GM21737 (cell line): ENCODE data around the gene SLC17A9.

Source experiments
- ATAC-seq: cut with Tn5 transposase; IDR thresholded peaks from one replicate; pipeline ENCODE4 v1.9.1; 2021; ENCODE audit warnings: mild to moderate bottlenecking, moderate library complexity; ENCODE audit not compliant: unreplicated experiment

SLC17A9 gene, protein sequence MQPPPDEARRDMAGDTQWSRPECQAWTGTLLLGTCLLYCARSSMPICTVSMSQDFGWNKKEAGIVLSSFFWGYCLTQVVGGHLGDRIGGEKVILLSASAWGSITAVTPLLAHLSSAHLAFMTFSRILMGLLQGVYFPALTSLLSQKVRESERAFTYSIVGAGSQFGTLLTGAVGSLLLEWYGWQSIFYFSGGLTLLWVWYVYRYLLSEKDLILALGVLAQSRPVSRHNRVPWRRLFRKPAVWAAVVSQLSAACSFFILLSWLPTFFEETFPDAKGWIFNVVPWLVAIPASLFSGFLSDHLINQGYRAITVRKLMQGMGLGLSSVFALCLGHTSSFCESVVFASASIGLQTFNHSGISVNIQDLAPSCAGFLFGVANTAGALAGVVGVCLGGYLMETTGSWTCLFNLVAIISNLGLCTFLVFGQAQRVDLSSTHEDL

DNA sequence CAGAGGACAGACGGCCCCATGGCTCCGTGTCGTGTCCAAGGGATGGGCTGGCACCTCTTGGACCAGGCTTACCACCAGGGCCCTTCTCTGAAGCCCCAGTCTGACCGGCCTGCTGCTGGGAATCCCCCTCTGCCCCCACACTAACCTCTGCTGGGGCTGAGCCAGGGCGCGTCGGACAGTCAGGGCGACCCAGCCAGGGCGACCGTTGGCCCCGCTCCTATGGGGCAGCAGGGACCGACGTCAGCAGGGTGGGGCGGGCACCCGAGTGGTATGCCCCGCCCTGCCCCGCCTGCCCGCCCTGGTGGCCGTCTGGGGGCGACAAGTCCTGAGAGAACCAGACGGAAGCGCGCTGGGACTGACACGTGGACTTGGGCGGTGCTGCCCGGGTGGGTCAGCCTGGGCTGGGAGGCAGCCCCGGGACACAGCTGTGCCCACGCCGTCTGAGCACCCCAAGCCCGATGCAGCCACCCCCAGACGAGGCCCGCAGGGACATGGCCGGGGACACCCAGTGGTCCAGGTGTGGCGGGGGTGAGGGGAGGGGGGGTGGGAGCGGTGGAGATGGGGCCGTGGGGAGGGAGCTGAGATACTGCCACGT is at the start of gene SLC17A9:
Gene SLC17A9 (plus strand): TSS at position 337 of the 595 bp plus-strand sequence. CDS start 122 bp downstream, at position 459.
- peak; percentile 41 for ATAC-seq

DNA sequence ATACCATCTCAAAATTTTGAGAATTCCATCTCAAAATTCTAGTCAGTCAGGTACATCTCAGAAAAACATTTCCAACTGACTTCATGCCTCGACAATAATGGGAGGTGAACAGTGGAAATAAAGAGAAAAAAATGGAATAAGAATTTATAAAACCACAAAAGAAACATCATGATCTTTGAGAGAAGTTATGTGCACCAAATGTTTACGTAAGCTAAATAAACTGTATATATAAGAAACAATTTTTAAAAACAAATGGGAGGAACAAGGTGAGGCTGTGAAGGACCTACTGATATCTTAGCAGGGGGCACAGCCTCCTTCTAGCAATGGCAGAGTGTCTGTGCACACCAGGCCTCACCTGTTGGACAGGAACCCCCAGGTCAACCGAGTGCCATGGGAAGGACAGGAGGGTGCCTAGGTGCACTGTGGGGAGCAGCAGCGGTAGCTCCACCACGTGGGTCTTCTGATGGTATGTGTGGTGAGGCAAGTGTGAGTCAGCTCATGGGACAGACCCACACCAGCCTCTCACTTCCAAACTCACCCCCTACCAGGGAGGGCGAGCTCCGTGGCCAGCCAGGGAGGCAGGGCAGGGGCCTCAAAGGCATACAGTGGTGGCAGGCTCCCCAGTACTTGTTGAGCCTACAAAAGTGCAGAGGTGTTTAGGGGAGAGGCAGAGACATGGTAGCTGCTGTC is 49.4 kb upstream of the SLC17A9 start:
- ATAC-seq = no peak

DNA sequence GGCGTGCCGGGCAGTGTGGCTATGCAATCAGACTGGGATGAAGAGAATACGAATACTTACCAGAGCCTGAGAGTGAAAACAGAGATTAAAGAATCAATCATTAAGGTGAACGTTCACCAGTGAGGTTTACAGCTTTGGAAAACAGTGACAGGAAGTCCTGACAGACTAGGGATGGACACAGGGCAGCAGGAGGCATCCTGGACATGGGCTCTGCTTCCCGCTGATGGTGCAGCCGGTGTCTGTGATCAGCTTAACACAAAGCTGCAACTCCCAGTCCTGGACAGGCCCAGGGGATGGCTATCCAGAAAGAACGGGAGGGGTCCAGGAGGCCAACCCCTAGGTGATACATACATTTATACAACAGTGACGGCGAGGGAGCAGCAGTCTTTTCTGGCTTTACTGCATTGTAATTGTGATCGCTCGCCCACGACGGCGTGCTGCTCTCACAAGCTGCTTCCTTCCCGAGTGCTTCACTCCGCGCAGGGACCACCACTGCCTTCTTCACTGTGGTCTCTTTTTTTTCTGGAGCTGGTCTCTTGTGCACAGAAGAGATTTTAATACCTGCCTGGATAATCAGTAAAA is 46.9 kb upstream of the SLC17A9 start:
- no peak for ATAC-seq

DNA sequence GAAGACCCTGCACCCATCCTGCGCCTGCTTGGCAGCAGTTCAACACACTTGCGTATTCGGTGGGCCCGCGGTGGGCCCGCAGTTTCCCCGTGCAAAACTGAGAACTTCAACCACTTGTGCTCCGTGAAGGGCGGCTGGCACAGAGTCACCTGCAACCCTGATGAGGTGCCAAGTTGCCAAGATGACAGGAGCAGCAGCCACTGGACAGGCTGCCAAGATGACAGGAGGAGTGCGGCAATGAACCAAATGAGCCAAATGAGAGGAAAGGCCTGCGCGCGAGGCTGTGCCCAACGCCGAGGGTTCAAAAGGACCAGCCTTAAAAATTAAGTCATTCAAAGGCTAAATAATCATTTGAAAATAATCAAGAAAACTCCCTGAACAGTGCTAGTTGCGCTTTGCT is 46.3 kb upstream of the SLC17A9 start:
- ATAC-seq = no peak

DNA sequence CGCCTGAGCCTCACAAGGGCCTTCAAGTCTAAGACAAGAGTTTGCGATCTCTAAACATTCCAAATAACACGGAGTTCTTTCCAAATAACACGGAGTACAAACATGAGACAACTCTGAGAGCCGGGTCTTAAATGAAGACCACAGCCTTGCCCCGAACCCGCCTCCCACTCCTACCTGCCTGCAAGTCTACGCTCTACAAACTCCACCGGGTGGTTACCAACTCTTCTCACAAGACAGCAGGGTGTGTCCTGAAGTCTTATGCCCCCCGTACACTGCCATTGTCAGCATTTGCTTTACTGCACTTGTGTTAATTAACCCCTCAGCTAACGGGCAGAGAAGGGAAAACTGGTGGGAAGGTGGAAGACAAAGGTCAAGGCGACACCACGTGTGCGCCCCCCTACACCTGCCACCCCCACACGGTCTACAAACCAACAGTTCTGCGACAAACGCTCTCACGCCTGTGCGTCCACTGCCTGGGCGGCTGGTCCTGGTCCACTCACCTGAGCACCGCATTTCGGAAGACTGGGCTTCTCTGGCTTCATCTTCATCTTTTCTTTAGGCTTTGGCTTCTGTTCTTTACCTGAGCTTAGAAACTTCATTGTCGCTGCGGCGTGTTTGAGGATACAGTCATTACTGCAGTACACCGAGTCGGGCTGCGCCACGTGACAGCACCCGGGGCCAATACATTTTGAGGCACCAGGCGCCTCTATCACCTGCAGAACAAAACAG is 45.7 kb upstream of the SLC17A9 start:
- ATAC-seq = no peak

DNA sequence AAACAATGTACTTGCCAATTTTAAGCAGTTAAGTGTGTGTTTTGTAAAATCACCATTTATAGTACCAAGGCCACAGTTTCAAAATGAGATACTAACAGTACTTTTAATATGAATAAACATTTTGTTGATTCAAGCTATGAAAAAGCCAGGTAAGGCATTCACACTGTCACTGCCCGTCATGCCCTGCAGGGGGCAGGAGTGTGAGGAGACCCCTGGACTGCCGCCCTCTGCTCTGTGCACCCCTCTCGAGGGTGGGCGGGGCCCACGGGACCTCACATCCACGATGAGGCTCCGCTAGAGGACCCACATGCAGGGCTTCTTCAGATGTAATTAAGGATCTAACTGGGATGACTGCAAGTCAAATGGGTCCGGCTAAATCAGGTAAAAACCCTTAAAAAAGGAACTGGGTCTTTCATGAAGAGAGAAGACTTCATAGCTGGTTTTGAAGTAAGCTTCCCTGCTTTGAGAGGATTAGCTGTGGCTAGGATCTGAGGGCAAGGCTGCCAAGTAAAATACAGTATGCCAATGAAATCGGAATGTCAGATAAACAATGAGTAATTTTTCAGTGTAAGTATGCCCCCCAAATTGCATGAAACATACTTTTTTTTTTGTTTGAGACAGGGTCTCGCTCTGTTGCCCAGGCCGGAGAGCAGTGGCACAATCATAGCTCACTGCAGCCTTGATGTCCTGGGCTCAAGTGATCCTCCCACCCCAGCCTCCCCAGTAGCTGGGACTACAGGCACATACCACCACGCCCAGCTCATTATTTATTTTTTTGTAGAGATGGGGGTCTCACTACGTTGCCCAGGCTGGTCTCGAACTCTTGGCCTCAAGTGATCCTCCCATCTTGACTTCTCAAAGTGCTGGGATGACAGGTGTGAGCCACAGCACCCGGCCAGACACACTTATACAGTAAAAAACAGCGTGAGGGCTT is 44.9 kb upstream of the SLC17A9 start:
- ATAC-seq = no peak

DNA sequence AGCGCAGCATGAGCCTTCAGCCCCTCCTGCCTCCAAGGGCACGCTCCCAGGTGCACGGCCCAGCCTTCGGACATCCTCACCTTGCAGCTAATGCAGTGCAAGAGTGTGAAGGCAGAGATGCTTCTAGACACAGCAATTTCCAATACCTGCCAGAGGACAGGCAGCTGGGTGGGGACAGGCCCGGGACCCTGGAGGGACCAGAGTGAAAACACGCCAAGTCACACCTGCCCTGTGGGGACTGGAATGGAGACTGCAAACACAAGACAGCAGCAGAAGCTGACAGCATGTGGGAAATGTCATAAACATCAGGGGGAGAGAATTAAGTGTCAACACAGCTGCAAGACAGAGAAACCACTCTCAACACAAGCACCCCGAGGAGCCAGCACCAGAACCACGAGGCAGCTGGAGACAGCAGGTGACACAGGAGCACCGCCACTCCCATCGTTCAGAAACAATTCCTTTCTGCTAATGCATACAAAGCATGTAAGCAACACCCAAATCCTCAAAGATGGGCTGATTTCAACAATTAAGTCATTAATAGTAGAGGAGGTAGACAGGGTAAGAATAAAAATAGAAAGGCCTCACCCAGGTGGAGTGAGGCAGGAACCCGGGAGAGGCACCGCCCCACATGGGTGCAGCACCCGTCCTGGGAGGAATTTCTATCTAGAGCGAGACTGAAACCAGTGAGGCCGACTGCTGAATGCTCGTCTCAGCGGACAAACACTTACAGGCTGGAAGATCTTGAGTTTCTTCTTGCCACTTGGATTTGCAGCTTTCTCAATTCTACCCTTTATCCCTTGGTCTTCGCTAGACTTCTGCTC is 43.3 kb upstream of the SLC17A9 start:
- ATAC-seq = no peak

DNA sequence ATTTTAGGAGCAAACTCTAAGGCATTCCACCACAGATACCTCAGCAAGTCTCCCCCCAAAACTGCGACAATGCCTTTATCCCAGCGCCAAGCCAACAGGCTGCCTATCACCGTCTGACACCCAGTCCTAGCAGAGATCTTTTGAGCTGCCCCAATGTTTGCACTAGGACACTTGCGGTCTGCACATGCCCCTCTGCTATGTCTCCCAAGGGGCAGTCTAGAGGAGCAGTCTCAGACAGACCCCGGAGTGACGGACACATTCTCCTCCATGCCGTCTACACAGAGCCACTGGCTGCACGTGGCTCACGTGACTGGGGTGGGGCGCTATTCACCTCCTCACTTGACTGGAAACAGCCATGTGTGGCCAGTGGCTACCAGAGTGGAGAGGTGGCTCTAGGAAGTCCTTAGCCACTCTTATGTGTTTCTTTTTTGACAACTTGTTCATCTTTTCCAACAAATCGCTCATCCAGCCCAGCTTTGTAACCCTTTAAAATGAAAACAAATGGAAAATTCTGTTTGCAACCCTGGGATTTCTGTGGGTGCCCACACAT is 42.2 kb upstream of the SLC17A9 start:
- no peak for ATAC-seq

DNA sequence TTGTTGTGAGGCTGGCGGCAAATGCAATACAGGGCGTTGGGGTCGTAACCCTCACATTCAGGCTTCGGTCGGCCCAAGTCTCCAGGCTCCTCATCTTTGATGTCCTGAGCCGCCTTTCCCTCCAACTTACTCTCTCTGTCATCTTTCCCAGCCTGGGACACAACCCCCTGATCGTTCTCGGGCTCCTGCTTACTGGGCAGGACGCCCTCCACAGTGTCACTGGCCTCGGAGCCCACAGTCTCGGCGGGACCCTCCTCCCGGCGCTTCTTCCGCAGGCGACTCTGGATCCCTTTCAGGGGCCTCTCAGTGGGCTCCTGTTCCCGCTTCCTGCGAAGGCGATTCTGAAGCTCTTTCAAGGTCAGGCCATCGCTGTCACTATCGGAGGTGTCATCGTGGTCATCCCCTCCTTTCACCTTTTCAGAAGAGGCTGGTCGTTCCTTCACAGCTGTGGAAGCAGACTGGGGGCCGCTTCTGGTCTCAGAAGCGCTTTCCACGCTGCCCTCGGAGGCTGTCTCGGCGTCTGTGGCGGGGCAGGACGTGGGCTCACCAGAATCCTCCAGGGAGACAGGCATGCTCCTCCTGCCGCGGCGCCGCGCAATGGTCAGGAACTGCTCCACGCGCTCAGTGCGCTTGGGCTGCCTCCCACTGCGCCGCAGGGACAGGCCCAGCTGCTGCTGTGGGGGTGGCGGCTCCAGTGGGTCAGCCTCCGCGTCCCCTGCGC is 41.6 kb upstream of the SLC17A9 start:
- ATAC-seq = no peak

DNA sequence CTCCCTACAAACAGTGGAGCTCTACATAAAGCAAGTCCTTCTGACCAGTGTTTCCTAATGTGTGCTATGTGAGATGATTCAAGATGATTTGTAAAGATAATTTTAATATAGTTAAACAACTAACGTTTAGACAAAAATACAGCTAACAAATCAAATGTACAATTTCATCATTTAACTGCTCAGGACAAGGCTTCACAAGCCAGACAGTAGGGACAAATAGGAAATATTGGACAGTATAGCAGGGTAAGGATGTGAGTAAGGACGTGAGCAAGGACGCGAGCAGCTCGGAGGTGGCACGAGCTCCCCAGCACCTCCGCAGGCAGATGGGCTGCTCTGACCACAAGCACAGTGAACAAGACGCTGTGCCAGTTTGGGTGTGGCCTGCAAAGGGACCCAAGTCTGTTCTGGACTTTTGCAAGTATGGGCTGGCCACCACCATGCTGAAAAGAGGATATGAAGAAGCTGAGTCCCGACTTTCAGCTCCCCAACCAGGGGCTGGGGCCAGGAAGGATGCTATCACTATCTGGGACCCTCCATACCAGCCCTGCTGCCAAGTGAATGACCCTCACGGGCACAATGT is 40.7 kb upstream of the SLC17A9 start:
- ATAC-seq = no peak

DNA sequence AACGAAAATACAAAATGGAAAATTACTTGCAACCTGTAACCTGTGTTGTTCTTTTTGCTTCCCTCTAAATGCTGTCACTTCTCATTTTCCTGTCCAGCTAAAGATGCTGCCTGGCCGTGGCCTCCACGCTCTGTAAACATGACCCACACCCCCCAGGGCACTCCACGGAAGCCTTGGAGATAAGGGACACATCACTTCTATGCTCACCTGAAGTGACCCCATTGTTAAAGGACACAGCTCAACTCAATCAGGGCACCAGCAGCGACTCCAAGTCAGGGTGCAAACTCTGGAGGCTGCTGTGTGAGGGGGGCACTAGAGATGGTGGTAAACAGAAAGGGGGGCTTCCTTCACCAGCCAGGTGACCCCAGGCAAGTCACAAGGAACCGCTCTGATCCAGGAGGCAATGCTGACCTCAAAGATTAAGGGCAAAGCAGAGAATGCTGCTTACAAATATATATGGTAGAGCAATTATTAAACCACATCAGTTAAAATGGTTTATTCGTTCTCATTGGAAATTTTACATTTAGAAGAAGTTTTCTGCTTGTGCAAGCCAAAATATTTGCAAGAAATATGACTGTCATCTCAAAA is 39.4 kb upstream of the SLC17A9 start:
- ATAC-seq = no peak

DNA sequence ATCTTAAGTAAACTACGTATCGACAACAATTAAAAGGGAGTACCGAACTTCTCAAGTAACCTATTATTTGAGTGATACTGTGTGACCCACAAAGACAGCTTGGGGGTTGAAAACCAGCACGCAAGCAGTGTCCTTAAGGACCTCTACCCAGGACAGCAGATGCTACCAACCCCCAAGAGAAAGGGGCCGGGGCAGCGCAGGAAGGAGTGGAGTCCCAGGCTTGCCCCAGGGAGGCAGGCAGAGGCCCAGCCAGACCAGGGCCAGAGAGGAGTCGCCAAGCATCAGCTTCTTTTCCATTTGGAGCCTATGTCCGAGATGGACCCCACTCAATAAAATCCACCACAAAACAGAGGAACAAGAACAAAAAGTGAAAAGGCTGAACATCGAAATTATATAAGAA is 38.1 kb upstream of the SLC17A9 start:
- no peak for ATAC-seq

DNA sequence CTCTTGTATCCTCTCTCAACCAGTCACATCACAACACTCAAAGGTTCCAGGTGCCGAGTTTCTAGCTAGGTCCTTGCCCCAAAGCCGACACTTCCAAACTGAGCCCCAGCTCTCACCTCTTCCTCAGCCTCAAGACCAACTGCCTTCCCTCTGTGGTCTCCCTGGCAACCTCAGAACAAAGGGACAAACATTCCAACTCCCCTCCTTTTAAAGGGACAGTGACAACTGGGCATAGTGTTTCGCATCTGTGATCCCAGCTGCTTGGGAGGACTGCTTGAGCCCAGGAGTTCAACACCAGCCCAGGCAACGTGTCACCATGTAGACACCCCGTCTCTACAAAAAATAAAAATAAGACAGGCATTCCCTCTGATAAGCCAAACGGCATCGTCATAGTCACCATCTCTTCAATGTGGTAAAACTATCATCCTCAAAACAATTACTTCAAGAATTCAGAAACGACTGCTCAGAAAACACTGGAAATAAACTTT is 37.5 kb upstream of the SLC17A9 start:
- ATAC-seq = no peak

DNA sequence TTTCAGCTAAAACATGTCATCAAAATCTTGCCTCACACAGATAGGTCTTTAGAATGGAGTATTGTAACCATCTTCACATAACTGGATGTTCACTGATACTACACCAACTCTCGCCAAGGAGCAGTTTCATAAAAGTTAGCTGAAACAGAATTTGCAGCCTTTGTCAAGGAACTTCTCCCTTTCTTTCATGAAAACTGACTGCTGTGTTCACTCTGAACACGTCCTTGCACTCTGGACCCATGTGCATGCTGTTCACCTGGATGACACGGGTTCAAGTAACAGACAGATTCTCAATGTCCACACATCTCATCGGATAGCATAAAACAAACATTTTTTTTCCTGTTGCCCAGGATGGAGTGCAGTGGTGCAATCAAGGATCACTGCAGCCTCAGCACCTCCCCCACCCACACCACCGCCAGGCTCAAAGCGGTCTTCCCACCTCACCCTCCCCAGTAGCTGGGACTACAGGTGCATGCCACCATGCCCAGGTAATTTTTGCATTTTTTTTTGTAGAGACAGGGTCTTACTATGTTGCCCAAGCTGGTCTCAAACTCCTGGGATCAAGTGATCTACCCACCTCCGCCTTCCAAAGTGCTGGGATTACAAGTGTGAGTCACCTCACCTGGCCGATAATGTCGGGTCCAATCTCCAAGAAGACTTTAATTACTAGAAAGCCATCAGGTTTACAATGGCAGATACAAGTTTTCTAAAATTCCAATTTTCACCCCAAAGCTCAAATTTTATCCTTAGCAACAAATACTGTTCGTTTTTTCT is 35.6 kb upstream of the SLC17A9 start:
- ATAC-seq = no peak

DNA sequence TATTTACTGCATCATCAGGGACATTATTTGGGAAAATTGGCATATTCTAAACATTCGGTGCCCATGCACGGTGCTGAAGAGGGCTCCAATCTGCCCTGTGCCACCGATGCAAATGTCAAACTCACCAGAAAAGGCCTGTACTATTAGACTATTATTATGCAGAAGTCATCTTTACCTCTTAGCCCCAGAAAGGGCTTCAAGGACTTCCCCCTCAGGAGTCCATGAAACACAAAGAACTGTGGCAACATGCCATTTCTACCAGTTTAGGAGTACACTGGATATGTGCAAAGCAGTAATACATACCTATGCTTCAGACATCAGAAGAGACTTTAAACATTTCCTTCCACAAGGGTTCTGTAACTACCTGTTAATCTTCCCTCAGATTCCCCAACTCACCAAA is 34.8 kb upstream of the SLC17A9 start:
- ATAC-seq = no peak

DNA sequence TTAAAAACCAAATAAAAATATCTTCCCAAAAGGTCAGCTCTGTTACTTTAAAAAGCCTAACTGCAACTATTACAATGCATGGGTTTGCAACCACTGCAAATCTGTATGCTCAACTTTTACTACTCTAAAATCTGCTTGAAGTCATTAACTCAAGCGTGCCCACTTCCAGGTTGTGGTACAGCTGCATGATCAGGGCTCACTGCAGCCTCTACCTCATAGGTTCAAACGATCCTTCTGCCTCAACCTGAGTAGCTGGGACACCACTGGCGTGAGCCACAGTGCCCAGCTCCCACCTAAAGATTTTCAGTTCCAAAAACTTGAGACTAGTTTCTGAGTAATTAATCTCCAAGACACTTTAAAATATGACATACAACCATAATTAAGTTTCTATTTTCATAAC is 34.4 kb upstream of the SLC17A9 start:
- no peak for ATAC-seq
